OCI-LY1 (cell line): ENCODE results near the gene MAP1LC3A.

Experiments used
- H2AFZ ChIP-seq: fragments of 200-600 bp; sonication (generic), shearing (Covaris generic); 2 replicates; pipeline ENCODE4 v1.6.0; 2014; ENCODE audit warnings: antibody characterized with exemption, mild to moderate bottlenecking, low read length
- H3F3A ChIP-seq: fragments of 200-600 bp; sonication (generic), shearing (Covaris generic); 2 replicates; pipeline ENCODE4 v1.6.0; 2014; ENCODE audit warnings: mild to moderate bottlenecking, antibody characterized with exemption, low read length, moderate library complexity; ENCODE audit not compliant: insufficient read depth
- H3K27ac ChIP-seq: fragments of 200-600 bp; sonication (generic); 2 replicates; pipeline ENCODE4 v1.5.1; 2014; ENCODE audit warnings: low read length, mixed run types, mild to moderate bottlenecking, low read depth; ENCODE audit not compliant: poor library complexity, severe bottlenecking
- H3K27me3 ChIP-seq: fragments of 200-600 bp; sonication (generic); 2 replicates; pipeline ENCODE4 v1.6.0; 2014; ENCODE audit warnings: antibody characterized with exemption, mild to moderate bottlenecking, low read length, moderate library complexity; ENCODE audit not compliant: insufficient read depth
- H3K36me3 ChIP-seq: fragments of 200-600 bp; sonication (generic); 2 replicates; pipeline ENCODE4 v1.6.1; 2014; ENCODE audit warnings: mild to moderate bottlenecking, antibody characterized with exemption, low read length, moderate library complexity, mixed read lengths; ENCODE audit not compliant: insufficient read depth
- H3K4me1 ChIP-seq: fragments of 200-600 bp; sonication (generic); 2 replicates; pipeline ENCODE4 v1.5.1; 2014; ENCODE audit warnings: mild to moderate bottlenecking, low read length, moderate library complexity; ENCODE audit not compliant: insufficient read depth, severe bottlenecking
- H3K4me2 ChIP-seq: fragments of 200-600 bp; sonication (generic), shearing (Covaris generic); 2 replicates; pipeline ENCODE4 v1.6.1; 2014; ENCODE audit warnings: low read length
- H3K4me3 ChIP-seq: fragments of 200-600 bp; sonication (generic); 2 replicates; pipeline ENCODE4 v1.5.1; 2014; ENCODE audit warnings: low read length, low read depth, mild to moderate bottlenecking, mixed read lengths; ENCODE audit not compliant: poor library complexity, severe bottlenecking
- H3K79me2 ChIP-seq: fragments of 200-600 bp; shearing (Covaris generic); 2 replicates; pipeline ENCODE4 v1.6.1; 2016; ENCODE audit warnings: mixed run types, low read length, mixed read lengths; ENCODE audit not compliant: insufficient read depth
- H3K9ac ChIP-seq: fragments of 200-600 bp; sonication (generic), shearing (Covaris generic); 2 replicates; pipeline ENCODE4 v1.6.1; 2014; ENCODE audit warnings: mild to moderate bottlenecking, low read length, mixed read lengths
- H3K9me2 ChIP-seq: fragments of 200-600 bp; sonication (generic), shearing (Covaris generic); 2 replicates; pipeline ENCODE4 v1.6.1; 2014; ENCODE audit warnings: low read depth, mild to moderate bottlenecking, low read length, mixed read lengths
- H3K9me3 ChIP-seq: fragments of 200-600 bp; shearing (Covaris generic); 2 replicates; pipeline ENCODE4 v1.6.1; 2014; ENCODE audit warnings: low read length, mixed read lengths
- H4K20me1 ChIP-seq: fragments of 200-600 bp; sonication (generic), shearing (Covaris generic); 2 replicates; pipeline ENCODE4 v1.6.0; 2016; ENCODE audit warnings: mild to moderate bottlenecking, low read length; ENCODE audit not compliant: insufficient read depth
- EZH2 ChIP-seq: fragments of 200-600 bp; sonication (generic), shearing (Covaris generic); IDR thresholded peaks from 2 replicates; pipeline ENCODE4 v1.8.0; 2017; ENCODE audit warnings: borderline replicate concordance, mixed run types, mild to moderate bottlenecking, antibody characterized with exemption, low read length, moderate library complexity, mixed read lengths
- TF ChIP-seq, protein P1 (sequence below): fragments of 200-600 bp; sonication (generic), shearing (Covaris generic); IDR thresholded peaks from 2 replicates; pipeline ENCODE4 v1.5.1; 2017; ENCODE audit warnings: mild to moderate bottlenecking, antibody characterized with exemption, low read length, moderate library complexity, mixed read lengths

Gene MAP1LC3A

DNA sequence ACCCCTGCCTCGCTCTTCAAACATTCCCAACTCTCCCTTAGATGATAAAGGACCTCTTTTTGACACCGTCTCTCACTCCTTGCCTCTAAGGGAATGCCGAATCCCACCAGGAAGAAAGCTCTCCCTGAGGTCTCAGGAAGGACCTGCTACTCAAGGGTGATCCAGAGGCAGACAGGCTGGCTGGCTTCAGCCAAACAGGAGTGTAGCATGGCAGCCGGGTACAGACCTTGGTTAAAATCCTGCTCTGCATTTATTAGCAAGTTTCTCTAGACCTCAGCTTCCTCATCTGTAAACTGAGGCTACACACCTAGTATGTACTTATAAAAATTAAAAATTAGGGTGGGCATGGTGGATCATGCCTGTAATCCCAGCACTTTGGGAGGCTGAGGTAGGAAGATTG is 17.2 kb downstream of the MAP1LC3A start:
- Histone ChIP-seq H3K9me3 (no peaks in the 10 kb centered on the region), H3K9ac (no peak overlapping the region), H3K27ac (no peak overlapping the region), H3K9me2 (no peaks in the 10 kb centered on the region), H4K20me1 (no peaks in the 10 kb centered on the region), H3K36me3 (peaks cover 4% of the 10 kb centered on the region), H3K27me3 (no peaks in the 10 kb centered on the region), H3F3A (no peaks in the 10 kb centered on the region), H3K79me2 (no peaks in the 10 kb centered on the region), H3K4me2 (no peak overlapping the region), H3K4me1 (peaks cover 14% of the 10 kb centered on the region), H2AFZ (no peak overlapping the region), H3K4me3 (no peak overlapping the region)
- TF ChIP-seq, protein P1, sequence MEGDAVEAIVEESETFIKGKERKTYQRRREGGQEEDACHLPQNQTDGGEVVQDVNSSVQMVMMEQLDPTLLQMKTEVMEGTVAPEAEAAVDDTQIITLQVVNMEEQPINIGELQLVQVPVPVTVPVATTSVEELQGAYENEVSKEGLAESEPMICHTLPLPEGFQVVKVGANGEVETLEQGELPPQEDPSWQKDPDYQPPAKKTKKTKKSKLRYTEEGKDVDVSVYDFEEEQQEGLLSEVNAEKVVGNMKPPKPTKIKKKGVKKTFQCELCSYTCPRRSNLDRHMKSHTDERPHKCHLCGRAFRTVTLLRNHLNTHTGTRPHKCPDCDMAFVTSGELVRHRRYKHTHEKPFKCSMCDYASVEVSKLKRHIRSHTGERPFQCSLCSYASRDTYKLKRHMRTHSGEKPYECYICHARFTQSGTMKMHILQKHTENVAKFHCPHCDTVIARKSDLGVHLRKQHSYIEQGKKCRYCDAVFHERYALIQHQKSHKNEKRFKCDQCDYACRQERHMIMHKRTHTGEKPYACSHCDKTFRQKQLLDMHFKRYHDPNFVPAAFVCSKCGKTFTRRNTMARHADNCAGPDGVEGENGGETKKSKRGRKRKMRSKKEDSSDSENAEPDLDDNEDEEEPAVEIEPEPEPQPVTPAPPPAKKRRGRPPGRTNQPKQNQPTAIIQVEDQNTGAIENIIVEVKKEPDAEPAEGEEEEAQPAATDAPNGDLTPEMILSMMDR = no peak
- TF ChIP-seq EZH2 = no peak

DNA sequence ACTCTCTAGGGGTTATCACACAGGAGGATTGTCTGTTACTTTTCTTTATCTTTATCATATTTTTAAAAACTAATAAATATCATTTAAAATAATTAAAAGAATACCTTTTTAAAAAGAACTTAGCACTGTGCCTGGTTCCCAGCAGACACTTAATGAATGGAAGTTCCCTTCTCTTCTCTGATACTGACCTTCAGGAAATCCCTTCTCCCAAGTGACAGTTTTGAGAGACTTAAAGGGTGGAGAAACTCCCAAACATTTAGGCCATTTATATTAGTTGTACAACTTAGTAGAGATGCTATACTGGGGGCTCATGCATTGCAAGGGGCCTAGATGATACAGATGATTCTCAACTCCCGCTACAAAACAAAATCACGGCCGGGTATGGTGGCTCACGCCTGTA is 18.5 kb downstream of the MAP1LC3A start:
- H3K4me2 ChIP-seq = no peak overlapping the region
- H2AFZ ChIP-seq = no peak overlapping the region
- no peak overlapping the region for H3K27ac ChIP-seq
- H3K79me2 ChIP-seq = no peaks in the 10 kb centered on the region
- no peaks in the 10 kb centered on the region for H4K20me1 ChIP-seq
- no peak for TF ChIP-seq EZH2
- TF ChIP-seq, protein P1 = no peak
- H3K9me3 ChIP-seq = no peaks in the 10 kb centered on the region
- peaks cover 9% of the 10 kb centered on the region for H3K4me1 ChIP-seq
- H3F3A ChIP-seq = no peaks in the 10 kb centered on the region
- no peak overlapping the region for H3K4me3 ChIP-seq
- H3K9ac ChIP-seq = no peak overlapping the region
- H3K9me2 ChIP-seq = no peaks in the 10 kb centered on the region
- no peaks in the 10 kb centered on the region for H3K27me3 ChIP-seq
- peaks cover 11% of the 10 kb centered on the region for H3K36me3 ChIP-seq

DNA sequence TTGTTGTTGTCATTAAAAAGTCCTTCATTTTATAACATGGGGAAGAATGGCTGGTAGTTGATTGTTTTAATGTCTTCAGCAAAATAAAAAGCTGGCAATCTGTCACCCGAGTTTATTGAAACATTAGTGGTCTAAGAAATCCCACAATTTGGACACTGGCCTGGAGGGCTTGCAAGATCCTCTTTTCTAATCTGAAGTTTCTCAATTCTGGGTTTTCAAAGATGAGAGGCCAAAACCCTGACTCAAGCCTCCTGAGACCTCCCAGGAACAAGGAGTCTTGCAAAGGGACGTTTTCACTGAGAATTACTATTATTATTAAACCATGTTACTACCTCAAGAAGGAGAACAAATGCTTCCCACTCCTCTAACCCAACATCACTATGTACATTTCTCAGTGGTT is 19.5 kb downstream of the MAP1LC3A start:
- peaks cover 11% of the 10 kb centered on the region for H3K36me3 ChIP-seq
- no peak overlapping the region for H2AFZ ChIP-seq
- no peaks in the 10 kb centered on the region for H3K9me3 ChIP-seq
- no peaks in the 10 kb centered on the region for H3F3A ChIP-seq
- H3K4me1 ChIP-seq = peaks cover 9% of the 10 kb centered on the region
- H3K79me2 ChIP-seq = no peaks in the 10 kb centered on the region
- TF ChIP-seq EZH2 = no peak
- TF ChIP-seq, protein P1 = no peak
- H3K27ac ChIP-seq = no peak overlapping the region
- H3K4me2 ChIP-seq = no peak overlapping the region
- no peak overlapping the region for H3K9ac ChIP-seq
- no peaks in the 10 kb centered on the region for H3K9me2 ChIP-seq
- no peak overlapping the region for H3K4me3 ChIP-seq
- H4K20me1 ChIP-seq = no peaks in the 10 kb centered on the region
- H3K27me3 ChIP-seq = no peaks in the 10 kb centered on the region
